ENCODE results near the gene SLC37A3. TPM values are rescaled to one million over a fixed set of nuclear protein-coding genes. Genes with fewer than 3 reads are reported as not detected.

The SLC37A3 gene
- total RNA-seq, 2 donors from 2014 or later: 25.8 to 38.8 TPM

GRCh38 chr7:140393756-140394306 lies 4.5 kb downstream of the SLC37A3 start:
- Histone ChIP-seq H3K36me3 (no peaks in the 10 kb centered on the region), H3K4me1 (replicated peaks) (no peaks in the 10 kb centered on the region), H3K27me3 (replicated peaks; ENCODE audit: insufficient read depth) (no peaks in the 10 kb centered on the region), H3K27ac (no peak overlapping the region), H3K4me3 (no peak overlapping the region), H3K9me3 (no peaks in the 10 kb centered on the region)
- DNase-seq (ENCODE audit: low spot score): no peak
- 98% methylated on average over 12 of the region's 12 CpGs for WGBS
- TF ChIP-seq POLR2A (IDR thresholded peaks at IDR 0.05): no peak
- TF ChIP-seq CTCF (IDR thresholded peaks at IDR 0.05): no peak
- TF ChIP-seq POLR2AphosphoS5 (IDR thresholded peaks at IDR 0.05): no peak
- intact Hi-C loops (cut with DNase I): no loop called here

GRCh38 chr7:140391634-140392033 lies 6.7 kb downstream of the SLC37A3 start:
- TF ChIP-seq POLR2AphosphoS5 (IDR thresholded peaks at IDR 0.05): no peak
- TF ChIP-seq CTCF (IDR thresholded peaks at IDR 0.05): no peak
- TF ChIP-seq POLR2A (IDR thresholded peaks at IDR 0.05): no peak
- intact Hi-C loops (cut with DNase I): no loop called here
- H3K27ac ChIP-seq: no peak overlapping the region

GRCh38 chr7:140390466-140391190 lies 7.7 kb downstream of the SLC37A3 start:
- H3K27me3 ChIP-seq (replicated peaks; ENCODE audit: insufficient read depth): no peaks in the 10 kb centered on the region
- H3K9me3 ChIP-seq: no peaks in the 10 kb centered on the region
- H3K27ac ChIP-seq: no peak overlapping the region
- DNase-seq (ENCODE audit: low spot score): no peak
- no peaks in the 10 kb centered on the region for H3K4me1 ChIP-seq (replicated peaks)
- no peaks in the 10 kb centered on the region for H3K36me3 ChIP-seq
- 92% methylated on average over 8 of the region's 8 CpGs for WGBS
- intact Hi-C loops (cut with DNase I): no loop called here
- TF ChIP-seq POLR2A (IDR thresholded peaks at IDR 0.05) (no peak), CTCF (IDR thresholded peaks at IDR 0.05) (no peak), POLR2AphosphoS5 (IDR thresholded peaks at IDR 0.05) (no peak)
- H3K4me3 ChIP-seq: no peak overlapping the region

More at GRCh38 chr7:140391634-140392033, 6.7 kb downstream of the SLC37A3 start:
- H3K9me3 ChIP-seq: no peaks in the 10 kb centered on the region
- DNase-seq (ENCODE audit: low spot score): no peak
- 41% methylated on average over 1 of the region's 1 CpG for WGBS
- no peaks in the 10 kb centered on the region for H3K27me3 ChIP-seq (replicated peaks; ENCODE audit: insufficient read depth)
- no peaks in the 10 kb centered on the region for H3K4me1 ChIP-seq (replicated peaks)
- H3K36me3 ChIP-seq: no peaks in the 10 kb centered on the region
- no peak overlapping the region for H3K4me3 ChIP-seq

- H3K27me3 ChIP-seq (replicated peaks; ENCODE audit: insufficient read depth): no peaks in the 10 kb centered on the region
- no peaks in the 10 kb centered on the region for H3K9me3 ChIP-seq
- no peaks in the 10 kb centered on the region for H3K4me1 ChIP-seq (replicated peaks)
- H3K36me3 ChIP-seq: no peaks in the 10 kb centered on the region
- H3K4me3 ChIP-seq: no peak overlapping the region
- no peak overlapping the region for H3K27ac ChIP-seq
- intact Hi-C loops (cut with DNase I): no loop called here
- DNase-seq (ENCODE audit: low spot score): no peak
- no peak for TF ChIP-seq POLR2AphosphoS5 (IDR thresholded peaks at IDR 0.05)
- TF ChIP-seq POLR2A (IDR thresholded peaks at IDR 0.05): no peak
- no peak for TF ChIP-seq CTCF (IDR thresholded peaks at IDR 0.05)
- WGBS: 89% methylated on average over 4 of the region's 4 CpGs
These were observed 8.3 kb downstream of the SLC37A3 start for GRCh38 chr7:140390034-140390433.

- TF ChIP-seq POLR2A (IDR thresholded peaks at IDR 0.05) (no peak), POLR2AphosphoS5 (IDR thresholded peaks at IDR 0.05) (no peak), CTCF (IDR thresholded peaks at IDR 0.05) (no peak)
- no peak overlapping the region for H3K27ac ChIP-seq
- no peak overlapping the region for H3K4me3 ChIP-seq
- intact Hi-C loops (cut with DNase I): no loop called here
- H3K27me3 ChIP-seq (replicated peaks; ENCODE audit: insufficient read depth): no peaks in the 10 kb centered on the region
- H3K9me3 ChIP-seq: no peaks in the 10 kb centered on the region
- no peaks in the 10 kb centered on the region for H3K4me1 ChIP-seq (replicated peaks)
- H3K36me3 ChIP-seq: no peaks in the 10 kb centered on the region
- no peak for DNase-seq (ENCODE audit: low spot score)
- 84% methylated on average over 10 of the region's 10 CpGs for WGBS
These were observed 8.9 kb downstream of the SLC37A3 start for GRCh38 chr7:140389445-140389844.
